Stomach (tissue), 9 donors: ENCODE data around the gene LCLAT1. TPM values are rescaled to one million over a fixed set of nuclear protein-coding genes. Genes with fewer than 3 reads are reported as not detected.

ENCODE experiments used
- DNase-seq, 2 donors: peaks; one replicate each; pipeline versions ENCODE4 v3.0.0 to v3.0.0-alpha.2; 2013 to 2019
- H3K27ac ChIP-seq, 5 donors: fragments of 200-600 bp in 4 of 5; sonication (generic) in 4 of 5; one replicate each; pipeline ENCODE4 v1.5.1; 2013 to 2019; ENCODE audit warnings: mild to moderate bottlenecking in 1 of 5, moderate library complexity in 1 of 5
- H3K27me3 ChIP-seq, 3 donors: fragments of 200-600 bp; sonication (generic); one replicate each; pipeline ENCODE4 v1.5.1; 2017 to 2019; ENCODE audit warnings: mixed run types in 1 of 3
- H3K36me3 ChIP-seq, 4 donors: fragments of 200-600 bp; sonication (generic); 1 replicate in 3 of 4; 2 replicates in 1 of 4; pipeline ENCODE4 v1.5.1; 2016 to 2019
- H3K4me1 ChIP-seq, 4 donors: fragments of 200-600 bp; sonication (generic); one replicate each; pipeline ENCODE4 v1.5.1; 2016 to 2019
- H3K4me3 ChIP-seq, 4 donors: fragments of 200-600 bp; sonication (generic) in 3 of 4; one replicate each; pipeline ENCODE4 v1.5.1; 2016 to 2019; ENCODE audit warnings: mild to moderate bottlenecking in 1 of 4
- H3K9me3 ChIP-seq, 4 donors: fragments of 200-600 bp; sonication (generic); one replicate each; pipeline ENCODE4 v1.5.1; 2016 to 2019
- CTCF ChIP-seq, 7 experiments: fragments of 450-650 bp in 4 of 7; fragments of 200-600 bp in 3 of 7; sonication (generic) in 3 of 7; IDR thresholded peaks; one replicate each; pipeline ENCODE4 v1.5.1; 2016 to 2019; ENCODE audit warnings: antibody characterized with exemption in 7 of 7, control low read depth in 2 of 7, mild to moderate bottlenecking in 1 of 7
- EP300 ChIP-seq: sonication (generic); formaldehyde crosslinking; IDR thresholded peaks from one replicate; pipeline ENCODE4 v1.6.1; 2017; ENCODE audit warnings: antibody characterized with exemption
- POLR2A ChIP-seq, 4 donors: fragments of 450-650 bp; IDR thresholded peaks; one replicate each; pipeline ENCODE4 v1.6.1; 2016; ENCODE audit warnings: antibody characterized with exemption in 4 of 4, control low read depth in 2 of 4, mild to moderate bottlenecking in 1 of 4, moderate library complexity in 1 of 4
- POLR2AphosphoS5 ChIP-seq, 3 donors: sonication (generic); formaldehyde crosslinking; IDR thresholded peaks; one replicate each; pipeline ENCODE4 v1.6.1; 2016; ENCODE audit warnings: antibody characterized with exemption in 3 of 3
- WGBS, 5 donors: extraction: QIAGEN DNeasy Blood & Tissue Kit in 3 of 5; methylation state at CpG; one replicate each; pipeline versions ENCODE4 v1.1.5 to v1.1.7; 2013 to 2018; 5-methylcytosine and 5-hydroxymethylcytosine counted together
- intact Hi-C: fragments of 100-400 bp; cut with DNase I; formaldehyde crosslinking; loops from one replicate; pipeline ENCODE4 v1.15.1; 2023; ENCODE audit warnings: low total_unique reads
- polyA plus RNA-seq, 3 donors: library from polyadenylated mRNA; stranded (reverse); fragments of 200-250 nt; gene quantifications; one replicate each; pipeline ENCODE4 v1.2.3, GENCODE V29; 2013
- total RNA-seq, 5 donors: library from RNA; depleted of rRNA; stranded (reverse); fragments of >200 nt; gene quantifications; one replicate each; pipeline versions ENCODE4 v1.1.0 to v1.2.3, GENCODE V29; 2014 to 2016
- donor health status: healthy with polysubstance abuse.
- donor health status: Bipolar disorder and iron deficiency.
- donor health status: healthy.

The LCLAT1 gene
- total and polyA plus RNA-seq, 8 donors, result 0.76 to 51.3 (median 12.5) TPM

GRCh38 chr2:30476636-30477035 lies 29.6 kb downstream of the LCLAT1 start:
- H3K36me3 ChIP-seq, result no peaks in the 10 kb centered on the region
- no peaks in the 10 kb centered on the region for H3K9me3 ChIP-seq
- H3K4me3 ChIP-seq, result no peak overlapping the region
- peaks cover 0 to 14% (median 2%) of the 10 kb centered on the region in 4 donors for H3K4me1 ChIP-seq
- intact Hi-C loops, result no loop called here
- 88 to 96% (median 92%) methylated on average over 2 of the region's 2 CpGs for WGBS, 5 donors
- DNase-seq, result no peak
- no peaks in the 10 kb centered on the region for H3K27me3 ChIP-seq
- no peak for TF ChIP-seq POLR2A (IDR thresholded peaks at IDR 0.05)
- no peak for TF ChIP-seq EP300
- no peak for TF ChIP-seq POLR2AphosphoS5 (IDR thresholded peaks at IDR 0.05)
- no peak for TF ChIP-seq CTCF (IDR thresholded peaks at IDR 0.05)
- H3K27ac ChIP-seq, result no peak overlapping the region

GRCh38 chr2:30480703-30481322 lies 33.8 kb downstream of the LCLAT1 start:
- Histone ChIP-seq H3K27ac (no peak overlapping the region), H3K4me1 (peaks cover 0 to 11% (median 4%) of the 10 kb centered on the region in 4 donors), H3K9me3 (no peaks in the 10 kb centered on the region), H3K36me3 (no peaks in the 10 kb centered on the region), H3K27me3 (no peaks in the 10 kb centered on the region), H3K4me3 (no peak overlapping the region)
- intact Hi-C loops, result no loop called here
- peak in 1 of 2 donors; percentile 60 for DNase-seq
- WGBS, 5 donors, result 51 to 80% (median 67%) methylated on average over 6 of the region's 6 CpGs
- TF ChIP-seq POLR2A (IDR thresholded peaks at IDR 0.05) (no peak), POLR2AphosphoS5 (IDR thresholded peaks at IDR 0.05) (no peak), CTCF (IDR thresholded peaks at IDR 0.05) (no peak), EP300 (no peak)

GRCh38 chr2:30481323-30481800 lies 34.3 kb downstream of the LCLAT1 start:
- Histone ChIP-seq H3K4me3 (no peak overlapping the region), H3K27ac (no peak overlapping the region), H3K9me3 (no peaks in the 10 kb centered on the region), H3K36me3 (no peaks in the 10 kb centered on the region), H3K4me1 (peaks cover 0 to 11% (median 4%) of the 10 kb centered on the region in 4 donors), H3K27me3 (no peaks in the 10 kb centered on the region)
- no peak for TF ChIP-seq POLR2AphosphoS5 (IDR thresholded peaks at IDR 0.05)
- no peak for TF ChIP-seq POLR2A (IDR thresholded peaks at IDR 0.05)
- TF ChIP-seq CTCF (IDR thresholded peaks at IDR 0.05), result no peak
- TF ChIP-seq EP300, result no peak
- intact Hi-C loops, result no loop called here
- 51 to 69% (median 64%) methylated on average over 3 of the region's 3 CpGs for WGBS, 5 donors
- peak in 1 of 2 donors; percentile 39 for DNase-seq

GRCh38 chr2:30482011-30482410 lies 35.0 kb downstream of the LCLAT1 start:
- intact Hi-C loops, result no loop called here
- no peaks in the 10 kb centered on the region for H3K36me3 ChIP-seq
- no peak for DNase-seq
- H3K27ac ChIP-seq, result no peak overlapping the region
- TF ChIP-seq CTCF (IDR thresholded peaks at IDR 0.05) (no peak), POLR2AphosphoS5 (IDR thresholded peaks at IDR 0.05) (no peak), EP300 (no peak), POLR2A (IDR thresholded peaks at IDR 0.05) (no peak)
- no peak overlapping the region for H3K4me3 ChIP-seq
- peaks cover 0 to 11% (median 4%) of the 10 kb centered on the region in 4 donors for H3K4me1 ChIP-seq
- H3K9me3 ChIP-seq, result no peaks in the 10 kb centered on the region
- H3K27me3 ChIP-seq, result no peaks in the 10 kb centered on the region
